Right lobe of liver (tissue), 6 donors: ENCODE measurements around the gene AGO3. TPM values are rescaled to one million over a fixed set of nuclear protein-coding genes. Genes with fewer than 3 reads are reported as not detected.

ENCODE experiments used
- ATAC-seq, 4 donors: fragments of 200-7000 bp; cut with Tn5 transposase; one replicate each; pipeline ENCODE4 v1.9.1; 2020; ENCODE audit warnings: mild to moderate bottlenecking in 4 of 4, moderate library complexity in 4 of 4
- DNase-seq, 3 donors: peaks; one replicate each; pipeline ENCODE4 v3.0.0-alpha.2; 2020
- H3K27ac ChIP-seq, 3 donors: fragments of 200-600 bp; one replicate each; pipeline ENCODE4 v1.8.0; 2022
- H3K27me3 ChIP-seq, 2 donors: fragments of 200-600 bp; one replicate each; pipeline ENCODE4 v1.8.0; 2022
- H3K36me3 ChIP-seq, 4 donors: fragments of 200-600 bp; sonication (generic) in 1 of 4; one replicate each; pipeline versions ENCODE4 v1.5.1 to v1.8.0; 2017 to 2022; ENCODE audit warnings: control low read depth in 1 of 4
- H3K4me1 ChIP-seq, 4 donors: fragments of 200-600 bp; sonication (generic) in 1 of 4; one replicate each; pipeline versions ENCODE4 v1.5.1 to v1.8.0; 2017 to 2022; ENCODE audit warnings: control low read depth in 1 of 4
- H3K4me3 ChIP-seq, 3 donors: fragments of 200-600 bp; one replicate each; pipeline ENCODE4 v1.8.0; 2022
- H3K9me3 ChIP-seq, 4 donors: fragments of 200-600 bp; sonication (generic) in 1 of 4; one replicate each; pipeline versions ENCODE4 v1.5.1 to v1.8.0; 2017 to 2022; ENCODE audit warnings: control low read depth in 1 of 4
- CTCF ChIP-seq, 4 donors: fragments of 200-600 bp in 3 of 4; fragments of 450-650 bp in 1 of 4; IDR thresholded peaks; one replicate each; pipeline versions ENCODE4 v1.5.1 to v1.8.0; 2016 to 2022; ENCODE audit warnings: antibody characterized with exemption in 4 of 4, mild to moderate bottlenecking in 2 of 4
- POLR2A ChIP-seq: fragments of 450-650 bp; IDR thresholded peaks from one replicate; pipeline ENCODE4 v1.6.1; 2017; ENCODE audit warnings: antibody characterized with exemption, mild to moderate bottlenecking
- WGBS: methylation state at CpG from one replicate; pipeline ENCODE4 v1.1.6; 2018; ENCODE audit warnings: low coverage, low lambda C conversion rate; ENCODE audit not compliant: insufficient coverage; ENCODE audit errors: missing lambda C conversion rate; 5-methylcytosine and 5-hydroxymethylcytosine counted together
- intact Hi-C, 2 donors: fragments of 100-400 bp; cut with DNase I; formaldehyde crosslinking; loops; one replicate each; pipeline versions ENCODE4 v1.11.2 to v1.14.1; 2022
- total RNA-seq, 6 experiments: library from RNA; depleted of rRNA in 2 of 6; stranded (reverse); fragments of >200 nt in 2 of 6; fragmentation: NEBNext Ultra II Directional in 3 of 6; extraction: Animal tissue kit (Norgen Biotek cat#: 25700) in 3 of 6; gene quantifications; one replicate each; pipeline versions ENCODE4 v1.1.0 to v1.2.4, GENCODE V29; 2016 to 2023
- donor health status: DM: no; HTN: yes; CAD: no.
- donor health status: DM: no; HTN: no; CAD: no.
- donor health status: DM: no; HTN: no; CAD: no.
- donor health status: DM: no; HTN: yes; CAD: no.
- donor health status: DM: no; HTN: yes; CAD: no.

Gene AGO3
- total RNA-seq, 6 experiments from 2014 or later, result 7.0 to 16.2 (median 13.1) TPM

- 56% methylated on average over 7 of the region's 11 CpGs for WGBS
- DNase-seq (no peak), ATAC-seq (peak in 1 of 4 donors; percentile 19)
- no peaks in the 10 kb centered on the region for H3K4me1 ChIP-seq
- TF ChIP-seq CTCF (IDR thresholded peaks at IDR 0.05) (no peak), POLR2A (no peak)
- no peaks in the 10 kb centered on the region for H3K36me3 ChIP-seq
- intact Hi-C loops, result no loop called here
- H3K9me3 ChIP-seq, result no peaks in the 10 kb centered on the region
- H3K27me3 ChIP-seq, result no peaks in the 10 kb centered on the region
- no peak overlapping the region for H3K27ac ChIP-seq
- H3K4me3 ChIP-seq, result no peak overlapping the region
Measured at GRCh38 chr1:36109041-36109679, 178.3 kb downstream of the AGO3 start.

- Histone ChIP-seq H3K4me1 (no peaks in the 10 kb centered on the region), H3K4me3 (no peak overlapping the region), H3K27me3 (no peaks in the 10 kb centered on the region), H3K36me3 (no peaks in the 10 kb centered on the region), H3K9me3 (no peaks in the 10 kb centered on the region), H3K27ac (no peak overlapping the region)
- no peak for DNase-seq
- ATAC-seq, result no peak
- 60% methylated on average over 4 of the region's 4 CpGs for WGBS
- no peak for TF ChIP-seq POLR2A
- TF ChIP-seq CTCF (IDR thresholded peaks at IDR 0.05), result no peak
- intact Hi-C loops, result no loop called here
Measured at GRCh38 chr1:36111151-36111550, 180.2 kb downstream of the AGO3 start.

GRCh38 chr1:36112823-36113222 is 181.9 kb downstream of the AGO3 start:
- Histone ChIP-seq H3K27ac (no peak overlapping the region), H3K4me3 (no peak overlapping the region), H3K4me1 (no peaks in the 10 kb centered on the region), H3K27me3 (no peaks in the 10 kb centered on the region), H3K9me3 (no peaks in the 10 kb centered on the region), H3K36me3 (no peaks in the 10 kb centered on the region)
- intact Hi-C loops, result no loop called here
- no peak for DNase-seq
- WGBS, result 58% methylated on average over 5 of the region's 9 CpGs
- TF ChIP-seq CTCF (IDR thresholded peaks at IDR 0.05) (no peak), POLR2A (no peak)
- ATAC-seq, result no peak

GRCh38 chr1:36114371-36114770 is 183.5 kb downstream of the AGO3 start:
- H3K4me3 ChIP-seq, result no peak overlapping the region
- ATAC-seq, result no peak
- H3K9me3 ChIP-seq, result no peaks in the 10 kb centered on the region
- TF ChIP-seq POLR2A (no peak), CTCF (IDR thresholded peaks at IDR 0.05) (no peak)
- no peak for DNase-seq
- no peaks in the 10 kb centered on the region for H3K27me3 ChIP-seq
- H3K27ac ChIP-seq, result no peak overlapping the region
- intact Hi-C loops, result no loop called here
- H3K4me1 ChIP-seq, result no peaks in the 10 kb centered on the region
- H3K36me3 ChIP-seq, result no peaks in the 10 kb centered on the region
- 85% methylated on average over 3 of the region's 5 CpGs for WGBS
